IMR-90 (cell line): ENCODE results near the gene ZNF492. TPM values are rescaled to one million over a fixed set of nuclear protein-coding genes. Genes with fewer than 3 reads are reported as not detected.

Source experiments
- ATAC-seq: fragments of 200-7000 bp; cut with Tn5 transposase; 2 replicates; pipeline ENCODE4 v1.9.1; 2020; ENCODE audit warnings: low read depth, mild to moderate bottlenecking, moderate library complexity
- BruUV-seq: library from RNA; stranded (reverse); fragments of 400-500 nt; replicated peaks from 2 replicates; lab custom pipeline; 2021; lab: Mats Ljungman, UMichigan
- CTCF ChIA-PET: fragments of 300-600 bp; formaldehyde crosslinking; extraction: SDS; loops from one replicate; lab custom pipeline; 2021; ENCODE audit warnings: antibody characterized with exemption; lab: Yijun Ruan, JAX
- POLR2A ChIA-PET: fragments of 300-600 bp; sonication (Branson Sonifier 250); formaldehyde crosslinking; loops from one replicate; lab custom pipeline; 2022; ENCODE audit warnings: antibody characterized with exemption; ENCODE audit not compliant: unreplicated experiment; lab: Charles Lee
- DNase-seq: peaks from one replicate; pipeline ENCODE4 v3.0.0; 2013
- H2AFZ ChIP-seq: replicated peaks from 2 replicates; pipeline ENCODE3; 2013; ENCODE audit warnings: low read length, mild to moderate bottlenecking; ENCODE audit not compliant: poor library complexity
- H2AK5ac ChIP-seq: 2 replicates; pipeline ENCODE4 v1.6.1; 2013; ENCODE audit warnings: low read depth, low read length, inconsistent platforms
- H2AK9ac ChIP-seq: replicated peaks from 2 replicates; pipeline ENCODE3; 2013; ENCODE audit warnings: mild to moderate bottlenecking, low read depth, low read length, moderate library complexity; ENCODE audit not compliant: poor library complexity
- H2BK120ac ChIP-seq: 2 replicates; pipeline ENCODE4 v1.6.1; 2013; ENCODE audit warnings: low read depth, low read length, inconsistent platforms
- H2BK15ac ChIP-seq: 3 replicates; pipeline ENCODE4 v1.6.1; 2013; ENCODE audit warnings: low read depth, low read length, inconsistent platforms
- H2BK20ac ChIP-seq: 2 replicates; pipeline ENCODE4 v1.6.1; 2013; ENCODE audit warnings: low read depth, mild to moderate bottlenecking, inconsistent platforms, low read length, moderate library complexity
- H2BK5ac ChIP-seq: 2 replicates; pipeline ENCODE4 v1.6.1; 2013; ENCODE audit warnings: mild to moderate bottlenecking, low read depth, low read length, inconsistent platforms; ENCODE audit not compliant: poor library complexity, severe bottlenecking
- H3K14ac ChIP-seq: replicated peaks from 2 replicates; pipeline ENCODE4 v1.6.1; 2013; ENCODE audit warnings: low read depth, low read length, inconsistent platforms
- H3K18ac ChIP-seq: 2 replicates; pipeline ENCODE4 v1.6.1; 2013; ENCODE audit warnings: low read depth, low read length, control low read depth
- H3K23ac ChIP-seq: 2 replicates; pipeline ENCODE4 v1.6.1; 2013; ENCODE audit warnings: low read depth, low read length, inconsistent platforms
- H3K27ac ChIP-seq: 2 replicates; pipeline ENCODE4 v1.5.1; 2013; ENCODE audit warnings: mild to moderate bottlenecking, control low read depth, low read length; ENCODE audit not compliant: insufficient read depth
- H3K27me3 ChIP-seq: 2 replicates; pipeline ENCODE4 v1.6.1; 2013; ENCODE audit warnings: low read length; ENCODE audit not compliant: control insufficient read depth, insufficient read depth
- H3K36me3 ChIP-seq: 2 replicates; pipeline ENCODE4 v1.6.1; 2013; ENCODE audit warnings: low read length, mixed read lengths; ENCODE audit not compliant: control insufficient read depth, insufficient read depth
- H3K4ac ChIP-seq: 2 replicates; pipeline ENCODE4 v1.6.1; 2013; ENCODE audit warnings: low read depth, low read length, inconsistent platforms
- H3K4me1 ChIP-seq: 2 replicates; pipeline ENCODE4 v1.6.1; 2013; ENCODE audit warnings: low read length, mixed read lengths; ENCODE audit not compliant: control insufficient read depth, insufficient read depth
- H3K4me2 ChIP-seq: 2 replicates; pipeline ENCODE4 v1.6.1; 2013; ENCODE audit warnings: low read depth, mild to moderate bottlenecking, control low read depth, low read length, moderate library complexity
- H3K4me3 ChIP-seq: 2 replicates; pipeline ENCODE4 v1.5.1; 2013; ENCODE audit warnings: low read depth, mild to moderate bottlenecking, control low read depth, low read length, moderate library complexity; ENCODE audit not compliant: insufficient read depth
- H3K56ac ChIP-seq: 2 replicates; pipeline ENCODE4 v1.6.1; 2013; ENCODE audit warnings: low read length, inconsistent platforms; ENCODE audit not compliant: insufficient read depth; ENCODE audit errors: extremely low read depth
- H3K79me1 ChIP-seq, 2 experiments: 2 replicates each; pipeline ENCODE4 v1.6.1; 2013; ENCODE audit warnings: low read length in 2 of 2, inconsistent platforms in 1 of 2, low read depth in 1 of 2
- H3K9ac ChIP-seq: 2 replicates; pipeline ENCODE4 v1.6.1; 2013; ENCODE audit warnings: low read depth, low read length, control low read depth
- H3K9me1 ChIP-seq: 2 replicates; pipeline ENCODE4 v1.6.1; 2013; ENCODE audit warnings: low read length, inconsistent platforms; ENCODE audit not compliant: insufficient read depth
- H3K9me3 ChIP-seq: 2 replicates; pipeline ENCODE4 v1.6.1; 2013; ENCODE audit warnings: low read length; ENCODE audit not compliant: control insufficient read depth, insufficient read depth
- H4K20me1 ChIP-seq: 2 replicates; pipeline ENCODE4 v1.6.1; 2013; ENCODE audit warnings: low read length, inconsistent platforms; ENCODE audit not compliant: insufficient read depth
- H4K5ac ChIP-seq: 2 replicates; pipeline ENCODE4 v1.6.1; 2013; ENCODE audit warnings: mild to moderate bottlenecking, low read depth, low read length, control low read depth
- H4K8ac ChIP-seq, 2 experiments: 2 replicates each; pipeline ENCODE4 v1.6.1; 2013; ENCODE audit warnings: low read depth in 2 of 2, low read length in 2 of 2, control low read depth in 1 of 2, inconsistent platforms in 1 of 2
- H4K91ac ChIP-seq: 2 replicates; pipeline ENCODE4 v1.6.1; 2013; ENCODE audit warnings: low read depth, low read length, inconsistent platforms; ENCODE audit not compliant: insufficient read depth
- BHLHE40 ChIP-seq: fragments of 150-350 bp; IDR thresholded peaks from 2 replicates; pipeline ENCODE4 v1.6.1; 2016; ENCODE audit warnings: mild to moderate bottlenecking, low read depth, low read length
- CEBPB ChIP-seq: IDR thresholded peaks from 2 replicates; pipeline ENCODE4 v1.6.1; 2012; ENCODE audit warnings: low read depth, low read length, improper control_type of control experiment
- CHD1 ChIP-seq: IDR thresholded peaks from 2 replicates; pipeline ENCODE4 v1.6.1; 2012; ENCODE audit warnings: low read depth, low read length, improper control_type of control experiment
- MAFK ChIP-seq: IDR thresholded peaks from 2 replicates; pipeline ENCODE4 v1.6.1; 2012; ENCODE audit warnings: low read depth, low read length, improper control_type of control experiment
- MXI1 ChIP-seq: IDR thresholded peaks from 2 replicates; pipeline ENCODE4 v1.6.1; 2012; ENCODE audit warnings: low read depth, mild to moderate bottlenecking, low read length, moderate library complexity, borderline replicate concordance
- RCOR1 ChIP-seq: IDR thresholded peaks from 2 replicates; pipeline ENCODE4 v1.6.1; 2012; ENCODE audit warnings: mild to moderate bottlenecking, low read length, improper control_type of control experiment; ENCODE audit not compliant: insufficient replicate concordance
- WGBS, 2 experiments: methylation state at CpG; one replicate each; pipeline versions ENCODE4 v1.1.5 to v1.1.7; 2013; ENCODE audit warnings: missing lambda C conversion rate in 2 of 2; ENCODE audit not compliant: insufficient read length in 1 of 2; ENCODE audit errors: extremely low coverage in 2 of 2; 5-methylcytosine and 5-hydroxymethylcytosine counted together
- dilution Hi-C: fragments of 300-500 bp; cut with HindIII; formaldehyde crosslinking; loops from one replicate; pipeline ENCODE4 v1.14.3; 2018; ENCODE audit warnings: low sequenced_read_pairs; ENCODE audit not compliant: unreplicated experiment
- in situ Hi-C: fragments of 300-500 bp; cut with MboI; formaldehyde crosslinking; loops from 3 replicates; pipeline ENCODE4 v1.14.3; 2019; ENCODE audit warnings: low sequenced_read_pairs, inconsistent platforms, mixed read lengths
- intact Hi-C: fragments of 100-400 bp; cut with micrococcal nuclease; formaldehyde crosslinking; loops from 2 replicates; pipeline ENCODE4 v1.10.0; 2022
- polyA plus RNA-seq, 3 experiments: library from polyadenylated mRNA; depleted of rRNA; stranded (reverse); fragments of >200 nt; gene quantifications; 2 replicates each; pipeline ENCODE4 v1.2.3, GENCODE V29; 2012; ENCODE audit warnings: low replicate concordance in 1 of 3
- total RNA-seq: library from RNA; depleted of rRNA; stranded (reverse); fragments of >200 nt; gene quantifications from 2 replicates; pipeline ENCODE4 v1.2.3, GENCODE V29; 2012
- TF ChIP-seq, protein P1 (sequence below): fragments of 150-350 bp; IDR thresholded peaks from 2 replicates; pipeline ENCODE4 v1.6.1; 2017; ENCODE audit warnings: mild to moderate bottlenecking, antibody characterized with exemption, low read length, low read depth
- TF ChIP-seq, protein P2 (sequence below): fragments of 150-350 bp; IDR thresholded peaks from 2 replicates; pipeline ENCODE4 v1.6.1; 2016; ENCODE audit warnings: low read depth, mild to moderate bottlenecking, low read length, moderate library complexity, borderline replicate concordance

The ZNF492 gene
- total and polyA plus RNA-seq, 2 of the 4 experiments (the other 2 are of a cell fraction): 0.19 to 1.3 TPM

DNA sequence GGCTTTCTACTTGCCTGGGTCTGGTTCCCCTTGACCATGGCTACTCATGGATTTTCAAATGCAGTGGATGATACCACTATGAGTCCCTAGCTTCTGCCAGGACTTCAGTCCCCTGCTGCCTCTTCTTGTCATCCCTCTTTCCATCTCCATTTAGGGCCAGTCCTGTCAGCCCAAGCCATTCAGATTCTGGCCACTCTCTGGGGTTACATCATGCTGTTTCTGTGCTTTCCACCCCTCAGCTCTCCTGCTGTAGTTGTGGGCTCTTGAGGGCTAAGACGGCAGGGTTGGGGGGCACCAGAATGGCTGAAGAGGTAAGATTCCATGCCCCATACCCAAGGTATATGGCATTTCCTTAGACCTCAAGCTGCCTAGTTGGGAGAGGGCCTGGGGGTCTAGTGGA lies 13.2 kb upstream of the ZNF492 start:
- Histone ChIP-seq H4K5ac (no peak overlapping the region), H3K23ac (no peak overlapping the region), H3K14ac (no peak overlapping the region), H3K18ac (no peak overlapping the region), H2AFZ (no peak overlapping the region), H3K9ac (no peak overlapping the region), H3K9me1 (no peaks in the 10 kb centered on the region), H2BK120ac (no peak overlapping the region), H4K20me1 (no peaks in the 10 kb centered on the region), H3K27ac (no peak overlapping the region), H3K79me1 (no peaks in the 10 kb centered on the region), H4K91ac (no peak overlapping the region), H2BK15ac (no peak overlapping the region), H3K9me3 (peaks cover 31% of the 10 kb centered on the region), H2AK9ac (no peak overlapping the region), H2AK5ac (no peak overlapping the region), H3K4me2 (no peak overlapping the region), H3K36me3 (no peaks in the 10 kb centered on the region), H2BK20ac (no peak overlapping the region), H4K8ac (no peak overlapping the region), H3K4me1 (no peaks in the 10 kb centered on the region), H3K4ac (no peak overlapping the region), H3K27me3 (no peaks in the 10 kb centered on the region), H2BK5ac (no peak overlapping the region), H3K4me3 (no peak overlapping the region), H3K56ac (no peak overlapping the region)
- no TSS peak for BruUV-seq
- ATAC-seq (no peak), DNase-seq (no peak)
- ChIA-PET CTCF (no interaction called here), POLR2A (no interaction called here)
- no peak for TF ChIP-seq CEBPB
- TF ChIP-seq MXI1: no peak
- TF ChIP-seq RCOR1: no peak
- no peak for TF ChIP-seq BHLHE40
- TF ChIP-seq CHD1: no peak
- no peak for TF ChIP-seq MAFK
- TF ChIP-seq, protein P1, sequence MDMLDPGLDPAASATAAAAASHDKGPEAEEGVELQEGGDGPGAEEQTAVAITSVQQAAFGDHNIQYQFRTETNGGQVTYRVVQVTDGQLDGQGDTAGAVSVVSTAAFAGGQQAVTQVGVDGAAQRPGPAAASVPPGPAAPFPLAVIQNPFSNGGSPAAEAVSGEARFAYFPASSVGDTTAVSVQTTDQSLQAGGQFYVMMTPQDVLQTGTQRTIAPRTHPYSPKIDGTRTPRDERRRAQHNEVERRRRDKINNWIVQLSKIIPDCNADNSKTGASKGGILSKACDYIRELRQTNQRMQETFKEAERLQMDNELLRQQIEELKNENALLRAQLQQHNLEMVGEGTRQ: no peak
- TF ChIP-seq, protein P2, sequence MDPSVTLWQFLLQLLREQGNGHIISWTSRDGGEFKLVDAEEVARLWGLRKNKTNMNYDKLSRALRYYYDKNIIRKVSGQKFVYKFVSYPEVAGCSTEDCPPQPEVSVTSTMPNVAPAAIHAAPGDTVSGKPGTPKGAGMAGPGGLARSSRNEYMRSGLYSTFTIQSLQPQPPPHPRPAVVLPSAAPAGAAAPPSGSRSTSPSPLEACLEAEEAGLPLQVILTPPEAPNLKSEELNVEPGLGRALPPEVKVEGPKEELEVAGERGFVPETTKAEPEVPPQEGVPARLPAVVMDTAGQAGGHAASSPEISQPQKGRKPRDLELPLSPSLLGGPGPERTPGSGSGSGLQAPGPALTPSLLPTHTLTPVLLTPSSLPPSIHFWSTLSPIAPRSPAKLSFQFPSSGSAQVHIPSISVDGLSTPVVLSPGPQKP: no peak
- dilution Hi-C loops: no loop called here
- in situ Hi-C loops: no loop called here
- WGBS, 2 experiments: no CpG with 5 or more reads among the region's 1 CpG
- intact Hi-C loops: no loop called here
